ENCODE measurements around the gene IFI27L2. TPM values are rescaled to one million over a fixed set of nuclear protein-coding genes. Genes with fewer than 3 reads are reported as not detected.
"Not testable (repeated sequence)": the region's sequence is repeated elsewhere in the genome, so short reads cannot be mapped to it uniquely, and the experiment has no call there.

IFI27L2 gene
- total RNA-seq, 1 donor from 2014 or later: 63.9 TPM

GRCh38 chr14:94158239-94158883, 29.0 kb upstream of the IFI27L2 start:
- DNase-seq (ENCODE audit: low read depth): no peak
- H3K4me3 Mint-ChIP-seq (ENCODE audit: unreplicated experiment): no peak overlapping the region
- peaks cover 2% of the 10 kb centered on the region for H3K36me3 Mint-ChIP-seq (ENCODE audit: low read depth, unreplicated experiment)

GRCh38 chr14:94157197-94157596, 27.8 kb upstream of the IFI27L2 start:
- FAIRE-seq: no peak
- no peak for DNase-seq (ENCODE audit: low read depth)
- no peaks in the 10 kb centered on the region for H3K79me2 ChIP-seq (ENCODE audit: insufficient read depth, low read length)
- H3K36me3 ChIP-seq (ENCODE audit: insufficient read depth, low read length): no peaks in the 10 kb centered on the region
- no peak overlapping the region for H3K4me2 ChIP-seq (ENCODE audit: low read length)
- peaks cover 9% of the 10 kb centered on the region for H3K27me3 ChIP-seq (ENCODE audit: insufficient read depth, low read length)
- no peak for TF ChIP-seq EZH2 (IDR thresholded peaks at IDR 0.05; ENCODE audit: insufficient read depth, low read length)
- H3K4me3 Mint-ChIP-seq (ENCODE audit: unreplicated experiment): no peak overlapping the region
- H4K20me1 ChIP-seq (ENCODE audit: insufficient read depth, low read length): no peaks in the 10 kb centered on the region
- no peaks in the 10 kb centered on the region for H3K9me3 ChIP-seq (ENCODE audit: insufficient read depth, low read depth, low read length)
- H3K36me3 Mint-ChIP-seq (ENCODE audit: low read depth, unreplicated experiment): peaks cover 2% of the 10 kb centered on the region
- H3K4me1 ChIP-seq (ENCODE audit: insufficient read depth, low read length): no peaks in the 10 kb centered on the region
- no peak overlapping the region for H3K27ac Mint-ChIP-seq (ENCODE audit: unreplicated experiment)
- no peak overlapping the region for H3K4me3 ChIP-seq (ENCODE audit: insufficient read depth, low read depth, low read length)
- H2AFZ ChIP-seq (ENCODE audit: low read depth, low read length): no peak overlapping the region
- peaks cover 27% of the 10 kb centered on the region for H3K27me3 Mint-ChIP-seq (ENCODE audit: low read depth, unreplicated experiment)
- H3K27ac ChIP-seq (ENCODE audit: low read depth, low read length): no peak overlapping the region
- H3K4me1 Mint-ChIP-seq (ENCODE audit: low read depth, unreplicated experiment): peaks cover 2% of the 10 kb centered on the region
- H3K9me3 Mint-ChIP-seq (ENCODE audit: unreplicated experiment): peaks cover 9% of the 10 kb centered on the region
- no peak overlapping the region for H3K9ac ChIP-seq (ENCODE audit: low read length)

More at GRCh38 chr14:94158239-94158883, 29.0 kb upstream of the IFI27L2 start:
- Histone ChIP-seq H3K9me3 (ENCODE audit: insufficient read depth, low read depth, low read length) (no peaks in the 10 kb centered on the region), H3K79me2 (ENCODE audit: insufficient read depth, low read length) (no peaks in the 10 kb centered on the region), H3K27ac (ENCODE audit: low read depth, low read length) (no peak overlapping the region), H3K4me1 (ENCODE audit: insufficient read depth, low read length) (no peaks in the 10 kb centered on the region), H2AFZ (ENCODE audit: low read depth, low read length) (no peak overlapping the region), H4K20me1 (ENCODE audit: insufficient read depth, low read length) (no peaks in the 10 kb centered on the region), H3K9ac (ENCODE audit: low read length) (no peak overlapping the region), H3K36me3 (ENCODE audit: insufficient read depth, low read length) (no peaks in the 10 kb centered on the region), H3K27me3 (ENCODE audit: insufficient read depth, low read length) (peaks cover 10% of the 10 kb centered on the region), H3K4me2 (ENCODE audit: low read length) (no peak overlapping the region), H3K4me3 (ENCODE audit: insufficient read depth, low read depth, low read length) (no peak overlapping the region)
- Mint-ChIP-seq H3K27me3 (ENCODE audit: low read depth, unreplicated experiment) (peaks cover 16% of the 10 kb centered on the region), H3K9me3 (ENCODE audit: unreplicated experiment) (peaks cover 9% of the 10 kb centered on the region), H3K27ac (ENCODE audit: unreplicated experiment) (no peak overlapping the region), H3K4me1 (ENCODE audit: low read depth, unreplicated experiment) (peaks cover 2% of the 10 kb centered on the region)
- FAIRE-seq: no peak
- TF ChIP-seq EZH2 (IDR thresholded peaks at IDR 0.05; ENCODE audit: insufficient read depth, low read length) (no peak), CTCF (IDR thresholded peaks at IDR 0.05; ENCODE audit: insufficient read depth, low read depth, low read length) (no peak)

DNA sequence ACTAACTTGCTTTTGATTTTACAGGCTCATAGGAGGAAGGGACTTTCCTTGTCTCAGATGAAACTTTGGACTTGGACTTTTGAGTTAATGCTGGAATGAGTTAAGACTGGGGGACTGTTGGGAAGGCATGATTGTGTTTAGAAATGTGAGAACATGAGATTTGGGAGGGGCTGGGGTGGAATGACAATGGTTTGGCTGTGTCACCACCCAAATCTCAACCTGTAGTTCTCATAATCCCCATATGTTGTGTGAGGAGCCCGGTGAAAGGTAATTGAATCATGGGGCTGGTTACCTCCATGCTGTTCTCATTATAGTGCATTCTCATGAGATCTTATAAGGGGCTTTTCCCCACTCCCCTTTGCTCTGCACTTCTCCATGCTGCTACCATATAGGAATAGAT, 26.7 kb upstream of the IFI27L2 start:
- not testable (repeated sequence) for H4K20me1 ChIP-seq (ENCODE audit: insufficient read depth, low read length); H3K4me3 ChIP-seq (ENCODE audit: insufficient read depth, low read depth, low read length); H2AFZ ChIP-seq (ENCODE audit: low read depth, low read length); H3K36me3 ChIP-seq (ENCODE audit: insufficient read depth, low read length); H3K9me3 ChIP-seq (ENCODE audit: insufficient read depth, low read depth, low read length); H3K9ac ChIP-seq (ENCODE audit: low read length); H3K27me3 ChIP-seq (ENCODE audit: insufficient read depth, low read length); H3K79me2 ChIP-seq (ENCODE audit: insufficient read depth, low read length); H3K4me3 Mint-ChIP-seq (ENCODE audit: unreplicated experiment); FAIRE-seq; H3K27ac ChIP-seq (ENCODE audit: low read depth, low read length); H3K36me3 Mint-ChIP-seq (ENCODE audit: low read depth, unreplicated experiment); H3K9me3 Mint-ChIP-seq (ENCODE audit: unreplicated experiment); H3K27ac Mint-ChIP-seq (ENCODE audit: unreplicated experiment); H3K4me2 ChIP-seq (ENCODE audit: low read length); H3K4me1 Mint-ChIP-seq (ENCODE audit: low read depth, unreplicated experiment); H3K4me1 ChIP-seq (ENCODE audit: insufficient read depth, low read length); DNase-seq (ENCODE audit: low read depth)
- peaks cover 31% of the 10 kb centered on the region for H3K27me3 Mint-ChIP-seq (ENCODE audit: low read depth, unreplicated experiment)
